ENCODE data around the gene RNF167.

The RNF167 gene

GRCh38 chr17:4934173-4934979 is 5.7 kb upstream of the RNF167 start:
- TF ChIP-seq EZH2phosphoT487 (IDR thresholded peaks at IDR 0.05; ENCODE audit: borderline replicate concordance) (no peak), CTCF (conservative IDR thresholded peaks at IDR 0.05; ENCODE audit: low read length) (peak; percentile 58)
- Histone ChIP-seq H3K79me2 (ENCODE audit: insufficient read depth, low read length) (peaks cover 30% of the 10 kb centered on the region), H3K4me2 (ENCODE audit: low read depth, low read length, poor library complexity, severe bottlenecking) (peak overlapping the region; percentile 80), H3F3A (ENCODE audit: low read depth) (peaks cover 6% of the 10 kb centered on the region; the same call in 1 of the 2 replicates), H2AFZ (ENCODE audit: low read length) (no peak overlapping the region), H3K36me3 (ENCODE audit: insufficient read depth, low read length) (no peaks in the 10 kb centered on the region), H3K9ac (ENCODE audit: low read depth, low read length, poor library complexity, severe bottlenecking) (peak overlapping the region; percentile 52), H3K4me1 (ENCODE audit: insufficient read depth, low read length, poor library complexity, severe bottlenecking) (peaks cover 47% of the 10 kb centered on the region), H3K9me3 (ENCODE audit: insufficient read depth, low read depth, low read length) (no peaks in the 10 kb centered on the region), H3K4me3 (ENCODE audit: low read length, poor library complexity, severe bottlenecking) (peak overlapping the region; percentile 50), H3K27me3 (ENCODE audit: insufficient read depth, low read length, poor library complexity, severe bottlenecking) (no peaks in the 10 kb centered on the region), H4K20me1 (ENCODE audit: insufficient read depth, low read length, poor library complexity, severe bottlenecking) (peaks cover 3% of the 10 kb centered on the region), H3K9me2 (replicated peaks; ENCODE audit: low read depth, low read length) (no peaks in the 10 kb centered on the region)

DNA sequence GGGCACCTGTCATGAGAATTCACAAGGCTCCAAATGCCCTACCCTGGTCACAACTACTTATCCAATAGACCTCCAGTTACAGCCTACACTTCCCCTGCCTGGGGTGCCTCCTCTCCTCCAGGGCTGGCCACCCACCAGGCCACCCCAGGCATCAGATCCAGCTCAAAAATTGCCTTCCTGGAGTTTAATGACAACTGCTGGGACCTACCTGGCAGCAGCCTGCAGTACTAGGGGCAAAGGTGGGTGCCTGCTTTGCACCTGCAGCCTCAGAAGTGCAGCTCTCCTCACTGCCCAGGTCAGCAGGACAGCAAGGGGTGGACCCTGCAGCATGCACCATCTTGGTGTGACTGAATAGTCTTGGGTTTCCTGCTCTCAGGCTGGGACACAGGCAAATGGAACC is 4.4 kb upstream of the RNF167 start:
- H3K79me2 ChIP-seq (ENCODE audit: insufficient read depth, low read length) = peaks cover 34% of the 10 kb centered on the region
- no peak overlapping the region for H3K9ac ChIP-seq (ENCODE audit: low read depth, low read length, poor library complexity, severe bottlenecking)
- peaks cover 5% of the 10 kb centered on the region for H4K20me1 ChIP-seq (ENCODE audit: insufficient read depth, low read length, poor library complexity, severe bottlenecking)
- H3K4me3 ChIP-seq (ENCODE audit: low read length, poor library complexity, severe bottlenecking) = no peak overlapping the region
- no peaks in the 10 kb centered on the region for H3K36me3 ChIP-seq (ENCODE audit: insufficient read depth, low read length)
- TF ChIP-seq CTCF (conservative IDR thresholded peaks at IDR 0.05; ENCODE audit: low read length) (no peak), EZH2phosphoT487 (IDR thresholded peaks at IDR 0.05; ENCODE audit: borderline replicate concordance) (no peak)
- H3K4me2 ChIP-seq (ENCODE audit: low read depth, low read length, poor library complexity, severe bottlenecking) = no peak overlapping the region
- H2AFZ ChIP-seq (ENCODE audit: low read length) = no peak overlapping the region
- no peaks in the 10 kb centered on the region for H3K9me3 ChIP-seq (ENCODE audit: insufficient read depth, low read depth, low read length)
- peaks cover 10% of the 10 kb centered on the region for H3F3A ChIP-seq (ENCODE audit: low read depth)
- H3K4me1 ChIP-seq (ENCODE audit: insufficient read depth, low read length, poor library complexity, severe bottlenecking) = peaks cover 47% of the 10 kb centered on the region
- H3K9me2 ChIP-seq (replicated peaks; ENCODE audit: low read depth, low read length) = no peaks in the 10 kb centered on the region
- no peaks in the 10 kb centered on the region for H3K27me3 ChIP-seq (ENCODE audit: insufficient read depth, low read length, poor library complexity, severe bottlenecking)

- Histone ChIP-seq H3K4me2 (ENCODE audit: low read depth, low read length, poor library complexity, severe bottlenecking) (peak overlapping the region; percentile 3), H3K36me3 (ENCODE audit: insufficient read depth, low read length) (no peaks in the 10 kb centered on the region), H2AFZ (ENCODE audit: low read length) (no peak overlapping the region), H3F3A (ENCODE audit: low read depth) (peaks cover 12% of the 10 kb centered on the region), H3K79me2 (ENCODE audit: insufficient read depth, low read length) (peaks cover 42% of the 10 kb centered on the region), H4K20me1 (ENCODE audit: insufficient read depth, low read length, poor library complexity, severe bottlenecking) (peaks cover 13% of the 10 kb centered on the region), H3K9me2 (replicated peaks; ENCODE audit: low read depth, low read length) (no peaks in the 10 kb centered on the region), H3K27me3 (ENCODE audit: insufficient read depth, low read length, poor library complexity, severe bottlenecking) (no peaks in the 10 kb centered on the region), H3K9ac (ENCODE audit: low read depth, low read length, poor library complexity, severe bottlenecking) (peak overlapping the region; percentile 52), H3K4me1 (ENCODE audit: insufficient read depth, low read length, poor library complexity, severe bottlenecking) (peaks cover 55% of the 10 kb centered on the region), H3K9me3 (ENCODE audit: insufficient read depth, low read depth, low read length) (no peaks in the 10 kb centered on the region), H3K4me3 (ENCODE audit: low read length, poor library complexity, severe bottlenecking) (no peak overlapping the region)
- TF ChIP-seq CTCF (conservative IDR thresholded peaks at IDR 0.05; ENCODE audit: low read length) = no peak
- no peak for TF ChIP-seq EZH2phosphoT487 (IDR thresholded peaks at IDR 0.05; ENCODE audit: borderline replicate concordance)
Observed at GRCh38 chr17:4936436-4936835, 3.6 kb upstream of the RNF167 start.

Measured in Loucy (cell line).